Muscle layer of duodenum (tissue), 2 donors: ENCODE measurements around the gene RBPJ.

Experiments used
- H3K27ac ChIP-seq: one replicate; pipeline ENCODE4 v1.7.0; 2013; ENCODE audit warnings: mild to moderate bottlenecking, low read length
- H3K27me3 ChIP-seq: one replicate; pipeline ENCODE4 v1.7.0; 2013; ENCODE audit warnings: low read depth, mild to moderate bottlenecking, control low read depth, low read length
- H3K36me3 ChIP-seq, 2 donors: one replicate each; pipeline ENCODE4 v1.7.0; 2013; ENCODE audit warnings: low read length in 2 of 2, control low read depth in 1 of 2, mild to moderate bottlenecking in 1 of 2; ENCODE audit not compliant: insufficient read depth in 2 of 2, control insufficient read depth in 1 of 2
- H3K4me1 ChIP-seq, 2 donors: one replicate each; pipeline ENCODE4 v1.7.0; 2013; ENCODE audit warnings: low read length in 2 of 2, mild to moderate bottlenecking in 2 of 2, control low read depth in 1 of 2, moderate library complexity in 1 of 2; ENCODE audit not compliant: insufficient read depth in 2 of 2, control insufficient read depth in 1 of 2
- H3K4me3 ChIP-seq, 2 donors: one replicate each; pipeline ENCODE4 v1.7.0; 2013; ENCODE audit warnings: low read length in 2 of 2, low read depth in 1 of 2, mild to moderate bottlenecking in 1 of 2
- H3K9me3 ChIP-seq, 2 donors: one replicate each; pipeline ENCODE4 v1.7.0; 2013; ENCODE audit warnings: low read length in 2 of 2, control low read depth in 1 of 2, mild to moderate bottlenecking in 1 of 2; ENCODE audit not compliant: control insufficient read depth in 1 of 2
- donor health status: healthy.

The RBPJ gene

GRCh38 chr4:26464420-26465095 is 143.7 kb downstream of the RBPJ start:
- H3K27ac ChIP-seq, result no peak overlapping the region
- no peaks in the 10 kb centered on the region for H3K27me3 ChIP-seq
- H3K36me3 ChIP-seq, result no peaks in the 10 kb centered on the region
- peaks cover 0 to 8% of the 10 kb centered on the region in 2 donors for H3K9me3 ChIP-seq
- H3K4me3 ChIP-seq, result no peak overlapping the region
- no peaks in the 10 kb centered on the region for H3K4me1 ChIP-seq

- Histone ChIP-seq H3K27ac (no peak overlapping the region), H3K4me1 (no peaks in the 10 kb centered on the region), H3K27me3 (no peaks in the 10 kb centered on the region), H3K4me3 (no peak overlapping the region), H3K9me3 (peaks cover 0 to 8% of the 10 kb centered on the region in 2 donors), H3K36me3 (no peaks in the 10 kb centered on the region)
These were observed 145.9 kb downstream of the RBPJ start for GRCh38 chr4:26466578-26467270.

GRCh38 chr4:26467724-26468123 is 146.9 kb downstream of the RBPJ start:
- Histone ChIP-seq H3K9me3 (peaks cover 0 to 8% of the 10 kb centered on the region in 2 donors), H3K4me1 (no peaks in the 10 kb centered on the region), H3K27me3 (no peaks in the 10 kb centered on the region), H3K4me3 (no peak overlapping the region), H3K36me3 (no peaks in the 10 kb centered on the region), H3K27ac (no peak overlapping the region)

- H3K9me3 ChIP-seq, result peaks cover 0 to 8% of the 10 kb centered on the region in 2 donors
- no peaks in the 10 kb centered on the region for H3K27me3 ChIP-seq
- no peak overlapping the region for H3K27ac ChIP-seq
These were observed 147.6 kb downstream of the RBPJ start for GRCh38 chr4:26468283-26468949.

GRCh38 chr4:26468977-26469376 is 148.2 kb downstream of the RBPJ start:
- Histone ChIP-seq H3K27me3 (no peaks in the 10 kb centered on the region), H3K4me1 (no peaks in the 10 kb centered on the region), H3K9me3 (peaks cover 0 to 6% of the 10 kb centered on the region in 2 donors), H3K27ac (no peak overlapping the region), H3K36me3 (no peaks in the 10 kb centered on the region), H3K4me3 (no peak overlapping the region)

More at GRCh38 chr4:26468283-26468949, 147.6 kb downstream of the RBPJ start:
- Histone ChIP-seq H3K4me1 (no peaks in the 10 kb centered on the region), H3K4me3 (no peak overlapping the region), H3K36me3 (no peaks in the 10 kb centered on the region)

GRCh38 chr4:26471890-26472289 is 151.1 kb downstream of the RBPJ start:
- Histone ChIP-seq H3K36me3 (no peaks in the 10 kb centered on the region), H3K4me1 (no peaks in the 10 kb centered on the region), H3K27ac (no peak overlapping the region), H3K4me3 (no peak overlapping the region), H3K27me3 (no peaks in the 10 kb centered on the region), H3K9me3 (peaks cover 0 to 6% of the 10 kb centered on the region in 2 donors)

- no peaks in the 10 kb centered on the region for H3K27me3 ChIP-seq
- H3K4me1 ChIP-seq, result no peaks in the 10 kb centered on the region
- peaks cover 0 to 4% of the 10 kb centered on the region in 2 donors for H3K9me3 ChIP-seq
- no peak overlapping the region for H3K4me3 ChIP-seq
- no peak overlapping the region for H3K27ac ChIP-seq
- H3K36me3 ChIP-seq, result no peaks in the 10 kb centered on the region
These were observed 153.1 kb downstream of the RBPJ start for GRCh38 chr4:26473893-26474292.

GRCh38 chr4:26474551-26474950 is 153.7 kb downstream of the RBPJ start:
- Histone ChIP-seq H3K27ac (no peak overlapping the region), H3K4me1 (no peaks in the 10 kb centered on the region), H3K27me3 (no peaks in the 10 kb centered on the region), H3K9me3 (no peaks in the 10 kb centered on the region), H3K36me3 (no peaks in the 10 kb centered on the region), H3K4me3 (no peak overlapping the region)

GRCh38 chr4:26475716-26476115 is 154.9 kb downstream of the RBPJ start:
- Histone ChIP-seq H3K9me3 (no peaks in the 10 kb centered on the region), H3K27ac (no peak overlapping the region), H3K27me3 (no peaks in the 10 kb centered on the region), H3K4me3 (no peak overlapping the region), H3K4me1 (no peaks in the 10 kb centered on the region), H3K36me3 (no peaks in the 10 kb centered on the region)

GRCh38 chr4:26476545-26476944 is 155.7 kb downstream of the RBPJ start:
- no peak overlapping the region for H3K4me3 ChIP-seq
- H3K9me3 ChIP-seq, result no peaks in the 10 kb centered on the region
- H3K27ac ChIP-seq, result no peak overlapping the region
- no peaks in the 10 kb centered on the region for H3K4me1 ChIP-seq
- no peaks in the 10 kb centered on the region for H3K27me3 ChIP-seq
- no peaks in the 10 kb centered on the region for H3K36me3 ChIP-seq

- no peaks in the 10 kb centered on the region for H3K36me3 ChIP-seq
These were observed 157.5 kb downstream of the RBPJ start for GRCh38 chr4:26478330-26478729.

More at GRCh38 chr4:26478330-26478729, 157.5 kb downstream of the RBPJ start:
- H3K9me3 ChIP-seq, result no peaks in the 10 kb centered on the region
- H3K27ac ChIP-seq, result no peak overlapping the region
- no peaks in the 10 kb centered on the region for H3K27me3 ChIP-seq
- H3K4me1 ChIP-seq, result no peaks in the 10 kb centered on the region
- H3K4me3 ChIP-seq, result no peak overlapping the region
